HEK293 (cell line): ENCODE results near the gene TMEM63A.
A peak's percentile ranks its signal among the peaks of the same experiment; 100 is the strongest.

Experiments
- GFI1B ChIP-seq: fragments of 450-650 bp; formaldehyde crosslinking; IDR thresholded peaks from 2 replicates; pipeline ENCODE4 v1.5.1; 2016; ENCODE audit warnings: missing biosample characterization, missing genetic modification characterization
- GLIS2 ChIP-seq: fragments of 450-650 bp; formaldehyde crosslinking; IDR thresholded peaks from 2 replicates; pipeline ENCODE4 v1.5.1; 2016; ENCODE audit warnings: missing biosample characterization, missing genetic modification characterization
- HOXC10 ChIP-seq: sonication (generic); formaldehyde crosslinking; IDR thresholded peaks from 2 replicates; pipeline ENCODE4 v1.8.1; 2023; ENCODE audit warnings: mild to moderate bottlenecking, missing genetic modification reagents
- HOXD13 ChIP-seq: sonication (generic); formaldehyde crosslinking; IDR thresholded peaks from 2 replicates; pipeline ENCODE4 v1.8.0; 2022; ENCODE audit warnings: missing genetic modification reagents, borderline replicate concordance
- PRDM1 ChIP-seq: fragments of 450-650 bp; formaldehyde crosslinking; IDR thresholded peaks from 2 replicates; pipeline ENCODE4; 2016; ENCODE audit warnings: missing biosample characterization, missing genetic modification characterization
- SP7 ChIP-seq: fragments of 450-650 bp; formaldehyde crosslinking; IDR thresholded peaks from 2 replicates; pipeline ENCODE4 v1.5.1; 2016; ENCODE audit warnings: missing biosample characterization, missing genetic modification characterization
- YY2 ChIP-seq: fragments of 450-650 bp; formaldehyde crosslinking; IDR thresholded peaks from 2 replicates; pipeline ENCODE4 v1.5.1; 2016; ENCODE audit warnings: missing biosample characterization, missing genetic modification characterization
- ZBTB48 ChIP-seq: fragments of 450-650 bp; formaldehyde crosslinking; IDR thresholded peaks from 2 replicates; pipeline ENCODE4 v1.5.1; 2016; ENCODE audit warnings: missing biosample characterization, missing genetic modification characterization
- ZBTB7A ChIP-seq: fragments of 450-650 bp; formaldehyde crosslinking; IDR thresholded peaks from 2 replicates; pipeline ENCODE4 v1.5.1; 2016; ENCODE audit warnings: low read depth, missing biosample characterization, missing genetic modification characterization
- ZBTB8A ChIP-seq: fragments of 450-650 bp; formaldehyde crosslinking; IDR thresholded peaks from 2 replicates; pipeline ENCODE4 v1.5.1; 2016; ENCODE audit warnings: missing biosample characterization, missing genetic modification characterization
- ZEB2 ChIP-seq: fragments of 450-650 bp; formaldehyde crosslinking; IDR thresholded peaks from 2 replicates; pipeline ENCODE4 v1.5.1; 2016; ENCODE audit warnings: missing biosample characterization, missing genetic modification characterization
- ZFP37 ChIP-seq: fragments of 450-650 bp; formaldehyde crosslinking; IDR thresholded peaks from 2 replicates; pipeline ENCODE4 v1.5.1; 2016; ENCODE audit warnings: missing biosample characterization, missing genetic modification characterization
- ZNF138 ChIP-seq: fragments of 450-650 bp; formaldehyde crosslinking; IDR thresholded peaks from 2 replicates; pipeline ENCODE4 v1.5.1; 2016; ENCODE audit warnings: missing biosample characterization, missing genetic modification characterization, borderline replicate concordance
- ZNF146 ChIP-seq: fragments of 450-650 bp; formaldehyde crosslinking; IDR thresholded peaks from 2 replicates; pipeline ENCODE4 v1.5.1; 2016; ENCODE audit warnings: missing biosample characterization, missing genetic modification characterization
- ZNF16 ChIP-seq: fragments of 450-650 bp; formaldehyde crosslinking; IDR thresholded peaks from 2 replicates; pipeline ENCODE4 v1.5.1; 2016; ENCODE audit warnings: low read depth, missing biosample characterization, missing genetic modification characterization
- ZNF302 ChIP-seq: fragments of 450-650 bp; formaldehyde crosslinking; IDR thresholded peaks from 2 replicates; pipeline ENCODE4 v1.5.1; 2016; ENCODE audit warnings: missing biosample characterization, missing genetic modification characterization, low read depth
- ZNF311 ChIP-seq: fragments of 450-650 bp; formaldehyde crosslinking; IDR thresholded peaks from 2 replicates; pipeline ENCODE4 v1.5.1; 2017; ENCODE audit warnings: missing biosample characterization, missing genetic modification characterization, borderline replicate concordance
- ZNF394 ChIP-seq: fragments of 450-650 bp; formaldehyde crosslinking; IDR thresholded peaks from 2 replicates; pipeline ENCODE4 v1.5.1; 2016; ENCODE audit warnings: missing biosample characterization, missing genetic modification characterization, mild to moderate bottlenecking, moderate library complexity, borderline replicate concordance
- ZNF529 ChIP-seq: fragments of 450-650 bp; formaldehyde crosslinking; IDR thresholded peaks from 2 replicates; pipeline ENCODE4 v1.5.1; 2017; ENCODE audit warnings: missing genetic modification characterization, missing biosample characterization; ENCODE audit not compliant: insufficient replicate concordance
- ZNF530 ChIP-seq: fragments of 450-650 bp; formaldehyde crosslinking; IDR thresholded peaks from 2 replicates; pipeline ENCODE4 v1.5.1; 2016; ENCODE audit warnings: low read depth, missing biosample characterization, missing genetic modification characterization
- ZNF596 ChIP-seq: fragments of 450-650 bp; IDR thresholded peaks from 2 replicates; pipeline ENCODE4 v1.5.0; 2018; ENCODE audit warnings: missing biosample characterization, mild to moderate bottlenecking, missing genetic modification characterization, moderate library complexity
- ZNF624 ChIP-seq: fragments of 450-650 bp; formaldehyde crosslinking; IDR thresholded peaks from 2 replicates; pipeline ENCODE4 v1.5.1; 2017; ENCODE audit warnings: missing biosample characterization, missing genetic modification characterization
- ZNF626 ChIP-seq: fragments of 450-650 bp; sonication (Bioruptor Pico); formaldehyde crosslinking; IDR thresholded peaks from 2 replicates; pipeline ENCODE4 v1.5.1; 2018; ENCODE audit warnings: missing biosample characterization, missing genetic modification characterization, inconsistent platforms
- ZNF658 ChIP-seq: fragments of 450-650 bp; formaldehyde crosslinking; IDR thresholded peaks from 2 replicates; pipeline ENCODE4; 2016; ENCODE audit warnings: missing biosample characterization, missing genetic modification characterization
- ZNF76 ChIP-seq: fragments of 450-650 bp; formaldehyde crosslinking; IDR thresholded peaks from 2 replicates; pipeline ENCODE4; 2016; ENCODE audit warnings: low read depth, missing biosample characterization, missing genetic modification characterization, borderline replicate concordance
- ZSCAN23 ChIP-seq: fragments of 450-650 bp; formaldehyde crosslinking; IDR thresholded peaks from 2 replicates; pipeline ENCODE4 v1.5.1; 2016; ENCODE audit warnings: missing biosample characterization, missing genetic modification characterization
- TF ChIP-seq, protein P1 (sequence below): fragments of 450-650 bp; formaldehyde crosslinking; IDR thresholded peaks from 2 replicates; pipeline ENCODE4 v1.5.1; 2016; ENCODE audit warnings: missing biosample characterization, missing genetic modification characterization
- TF ChIP-seq, protein P2 (sequence below): fragments of 450-650 bp; formaldehyde crosslinking; IDR thresholded peaks from 2 replicates; pipeline ENCODE4; 2016; ENCODE audit warnings: missing biosample characterization, missing genetic modification characterization
- TF ChIP-seq, protein P3 (sequence below): fragments of 450-650 bp; formaldehyde crosslinking; IDR thresholded peaks from 2 replicates; pipeline ENCODE4 v1.5.1; 2016; ENCODE audit warnings: missing biosample characterization, missing genetic modification characterization
- TF ChIP-seq, protein P4 (sequence below): fragments of 450-650 bp; IDR thresholded peaks from 2 replicates; pipeline ENCODE4 v1.5.1; 2018; ENCODE audit warnings: missing biosample characterization, mild to moderate bottlenecking, missing genetic modification characterization
- TF ChIP-seq, protein P5 (sequence below): fragments of 450-650 bp; formaldehyde crosslinking; IDR thresholded peaks from 2 replicates; pipeline ENCODE4 v1.5.1; 2017; ENCODE audit warnings: missing biosample characterization, missing genetic modification characterization
- TF ChIP-seq, protein P6 (sequence below): fragments of 450-650 bp; formaldehyde crosslinking; IDR thresholded peaks from 2 replicates; pipeline ENCODE4 v1.5.1; 2017; ENCODE audit warnings: missing biosample characterization, mild to moderate bottlenecking, missing genetic modification characterization, moderate library complexity

TMEM63A gene

DNA sequence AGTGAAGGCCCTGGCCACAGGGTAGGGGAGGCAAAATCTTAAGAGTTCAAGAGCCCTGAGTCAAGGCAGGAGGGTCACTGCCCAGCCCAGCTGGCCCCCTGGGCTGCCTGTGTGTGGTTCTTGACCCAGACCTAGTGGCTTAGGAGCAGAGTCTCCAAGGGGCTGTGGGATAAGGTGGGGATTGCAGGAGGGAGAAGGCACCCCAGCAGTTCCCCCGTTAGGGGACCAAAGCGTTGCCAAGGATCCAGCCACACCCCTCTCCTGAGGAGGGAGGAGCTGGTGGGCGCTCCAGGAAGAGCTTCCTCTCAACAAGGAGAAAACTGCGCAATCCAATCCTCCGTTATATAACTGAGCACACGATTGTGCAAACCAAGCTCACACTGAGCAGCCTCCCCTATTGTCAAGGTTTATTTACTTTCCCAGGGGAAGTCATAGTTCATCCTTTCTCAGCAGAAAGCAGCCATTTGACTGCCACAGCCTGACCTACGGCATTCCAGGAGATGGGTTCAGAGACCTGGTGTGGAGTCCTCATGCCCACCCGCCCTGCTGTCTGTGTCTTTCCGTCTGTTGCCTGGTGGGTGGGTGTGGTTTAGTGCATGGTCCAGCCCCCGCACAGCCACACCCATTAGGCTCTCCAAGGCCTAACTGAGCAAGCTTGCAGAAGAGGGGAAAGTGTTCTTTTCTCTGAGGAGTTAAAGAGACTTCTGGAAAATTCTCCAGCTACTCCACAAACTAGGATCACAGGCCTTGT, 68.8 kb downstream of the TMEM63A start (continued):
- TF ChIP-seq SP7 (tag by site-specific recombination) (peak; percentile 65), ZBTB8A (tag by site-specific recombination) (0 out of 2 replicates have a peak, but pooled peaks have one; percentile 9), YY2 (tag by site-specific recombination) (no peak), ZNF596 (tag by site-specific recombination) (no peak), HOXC10 (CRISPR knock-in tag) (no peak), ZNF146 (tag by site-specific recombination) (no peak), ZEB2 (tag by site-specific recombination) (peak; percentile 59; the same call in 1 of the 2 replicates), ZNF311 (tag by site-specific recombination) (no peak), ZNF76 (tag by site-specific recombination) (no peak), ZNF302 (no peak), ZFP37 (tag by site-specific recombination) (no peak), GLIS2 (peak; percentile 81), ZNF394 (tag by site-specific recombination) (0 out of 2 replicates have a peak, but pooled peaks have one; percentile 54), ZNF624 (tag by site-specific recombination) (no peak), ZBTB48 (tag by site-specific recombination) (no peak), PRDM1 (peak; percentile 94), HOXD13 (CRISPR knock-in tag) (no peak), ZBTB7A (tag by site-specific recombination) (no peak), ZNF658 (tag by site-specific recombination) (no peak), ZSCAN23 (tag by site-specific recombination) (no peak), GFI1B (tag by site-specific recombination) (no peak), ZNF626 (tag by site-specific recombination) (no peak), ZNF16 (tag by site-specific recombination) (no peak), ZNF529 (tag by site-specific recombination) (no peak), ZNF138 (tag by site-specific recombination) (no peak), ZNF530 (tag by site-specific recombination) (no peak)
- TF ChIP-seq, protein P1, sequence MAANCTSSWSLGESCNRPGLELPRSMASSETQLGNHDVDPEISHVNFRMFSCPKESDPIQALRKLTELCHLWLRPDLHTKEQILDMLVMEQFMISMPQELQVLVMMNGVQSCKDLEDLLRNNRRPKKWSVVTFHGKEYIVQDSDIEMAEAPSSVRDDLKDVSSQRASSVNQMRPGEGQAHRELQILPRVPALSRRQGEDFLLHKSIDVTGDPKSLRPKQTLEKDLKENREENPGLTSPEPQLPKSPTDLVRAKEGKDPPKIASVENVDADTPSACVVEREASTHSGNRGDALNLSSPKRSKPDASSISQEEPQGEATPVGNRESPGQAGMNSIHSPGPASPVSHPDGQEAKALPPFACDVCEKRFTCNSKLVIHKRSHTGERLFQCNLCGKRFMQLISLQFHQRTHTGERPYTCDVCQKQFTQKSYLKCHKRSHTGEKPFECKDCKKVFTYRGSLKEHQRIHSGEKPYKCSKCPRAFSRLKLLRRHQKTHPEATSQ (tag by site-specific recombination): no peak
- TF ChIP-seq, protein P2, sequence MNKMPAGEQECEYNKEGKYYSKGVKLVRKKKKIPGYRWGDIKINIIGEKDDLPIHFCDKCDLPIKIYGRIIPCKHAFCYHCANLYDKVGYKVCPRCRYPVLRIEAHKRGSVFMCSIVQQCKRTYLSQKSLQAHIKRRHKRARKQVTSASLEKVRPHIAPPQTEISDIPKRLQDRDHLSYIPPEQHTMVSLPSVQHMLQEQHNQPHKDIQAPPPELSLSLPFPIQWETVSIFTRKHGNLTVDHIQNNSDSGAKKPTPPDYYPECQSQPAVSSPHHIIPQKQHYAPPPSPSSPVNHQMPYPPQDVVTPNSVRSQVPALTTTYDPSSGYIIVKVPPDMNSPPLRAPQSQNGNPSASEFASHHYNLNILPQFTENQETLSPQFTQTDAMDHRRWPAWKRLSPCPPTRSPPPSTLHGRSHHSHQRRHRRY: no peak
- TF ChIP-seq, protein P3, sequence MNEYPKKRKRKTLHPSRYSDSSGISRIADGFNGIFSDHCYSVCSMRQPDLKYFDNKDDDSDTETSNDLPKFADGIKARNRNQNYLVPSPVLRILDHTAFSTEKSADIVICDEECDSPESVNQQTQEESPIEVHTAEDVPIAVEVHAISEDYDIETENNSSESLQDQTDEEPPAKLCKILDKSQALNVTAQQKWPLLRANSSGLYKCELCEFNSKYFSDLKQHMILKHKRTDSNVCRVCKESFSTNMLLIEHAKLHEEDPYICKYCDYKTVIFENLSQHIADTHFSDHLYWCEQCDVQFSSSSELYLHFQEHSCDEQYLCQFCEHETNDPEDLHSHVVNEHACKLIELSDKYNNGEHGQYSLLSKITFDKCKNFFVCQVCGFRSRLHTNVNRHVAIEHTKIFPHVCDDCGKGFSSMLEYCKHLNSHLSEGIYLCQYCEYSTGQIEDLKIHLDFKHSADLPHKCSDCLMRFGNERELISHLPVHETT: peak; percentile 35; the same call in 1 of the 2 replicates
- TF ChIP-seq, protein P4, sequence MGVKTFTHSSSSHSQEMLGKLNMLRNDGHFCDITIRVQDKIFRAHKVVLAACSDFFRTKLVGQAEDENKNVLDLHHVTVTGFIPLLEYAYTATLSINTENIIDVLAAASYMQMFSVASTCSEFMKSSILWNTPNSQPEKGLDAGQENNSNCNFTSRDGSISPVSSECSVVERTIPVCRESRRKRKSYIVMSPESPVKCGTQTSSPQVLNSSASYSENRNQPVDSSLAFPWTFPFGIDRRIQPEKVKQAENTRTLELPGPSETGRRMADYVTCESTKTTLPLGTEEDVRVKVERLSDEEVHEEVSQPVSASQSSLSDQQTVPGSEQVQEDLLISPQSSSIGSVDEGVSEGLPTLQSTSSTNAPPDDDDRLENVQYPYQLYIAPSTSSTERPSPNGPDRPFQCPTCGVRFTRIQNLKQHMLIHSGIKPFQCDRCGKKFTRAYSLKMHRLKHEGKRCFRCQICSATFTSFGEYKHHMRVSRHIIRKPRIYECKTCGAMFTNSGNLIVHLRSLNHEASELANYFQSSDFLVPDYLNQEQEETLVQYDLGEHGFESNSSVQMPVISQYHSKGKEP (tag by site-specific recombination): no peak
- TF ChIP-seq, protein P5, sequence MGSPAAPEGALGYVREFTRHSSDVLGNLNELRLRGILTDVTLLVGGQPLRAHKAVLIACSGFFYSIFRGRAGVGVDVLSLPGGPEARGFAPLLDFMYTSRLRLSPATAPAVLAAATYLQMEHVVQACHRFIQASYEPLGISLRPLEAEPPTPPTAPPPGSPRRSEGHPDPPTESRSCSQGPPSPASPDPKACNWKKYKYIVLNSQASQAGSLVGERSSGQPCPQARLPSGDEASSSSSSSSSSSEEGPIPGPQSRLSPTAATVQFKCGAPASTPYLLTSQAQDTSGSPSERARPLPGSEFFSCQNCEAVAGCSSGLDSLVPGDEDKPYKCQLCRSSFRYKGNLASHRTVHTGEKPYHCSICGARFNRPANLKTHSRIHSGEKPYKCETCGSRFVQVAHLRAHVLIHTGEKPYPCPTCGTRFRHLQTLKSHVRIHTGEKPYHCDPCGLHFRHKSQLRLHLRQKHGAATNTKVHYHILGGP (tag by site-specific recombination): no peak
- TF ChIP-seq, protein P6, sequence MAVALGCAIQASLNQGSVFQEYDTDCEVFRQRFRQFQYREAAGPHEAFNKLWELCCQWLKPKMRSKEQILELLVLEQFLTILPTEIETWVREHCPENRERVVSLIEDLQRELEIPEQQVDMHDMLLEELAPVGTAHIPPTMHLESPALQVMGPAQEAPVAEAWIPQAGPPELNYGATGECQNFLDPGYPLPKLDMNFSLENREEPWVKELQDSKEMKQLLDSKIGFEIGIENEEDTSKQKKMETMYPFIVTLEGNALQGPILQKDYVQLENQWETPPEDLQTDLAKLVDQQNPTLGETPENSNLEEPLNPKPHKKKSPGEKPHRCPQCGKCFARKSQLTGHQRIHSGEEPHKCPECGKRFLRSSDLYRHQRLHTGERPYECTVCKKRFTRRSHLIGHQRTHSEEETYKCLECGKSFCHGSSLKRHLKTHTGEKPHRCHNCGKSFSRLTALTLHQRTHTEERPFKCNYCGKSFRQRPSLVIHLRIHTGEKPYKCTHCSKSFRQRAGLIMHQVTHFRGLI (tag by site-specific recombination): no peak
